B cell (primary cell): ENCODE results near the gene TMBIM6. TPM values are rescaled to one million over a fixed set of nuclear protein-coding genes. Genes with fewer than 3 reads are reported as not detected.
"Not testable (repeated sequence)": the region's sequence is repeated elsewhere in the genome, so short reads cannot be mapped to it uniquely, and the experiment has no call there.

ENCODE experiments used
- ATAC-seq: fragments of 200-7000 bp; cut with Tn5 transposase; one replicate; pipeline ENCODE4 v1.10.0; 2021; ENCODE audit warnings: low read depth, mild to moderate bottlenecking, moderate number of reproducible peaks, moderate library complexity
- CTCF ChIA-PET: fragments of 350-600 bp; sonication (Branson Sonifier 250); formaldehyde crosslinking; loops from one replicate; lab custom pipeline; 2021; ENCODE audit warnings: antibody characterized with exemption, inconsistent platforms; lab: Charles Lee
- POLR2A ChIA-PET: fragments of 350-600 bp; sonication (Branson Sonifier 250); formaldehyde crosslinking; loops from one replicate; lab custom pipeline; 2021; ENCODE audit warnings: antibody characterized with exemption; lab: Charles Lee
- DNase-seq: peaks from one replicate; pipeline ENCODE4 v3.0.0; 2013
- H2AFZ ChIP-seq: 2 replicates; pipeline ENCODE4 v1.6.1; 2012; ENCODE audit warnings: mild to moderate bottlenecking, low read depth, low read length; ENCODE audit not compliant: insufficient read depth, poor library complexity, severe bottlenecking
- H3K27ac ChIP-seq, 2 donors: 1 replicate in 1 of 2; 2 replicates in 1 of 2; pipeline ENCODE4 v1.5.1; 2012 to 2013; ENCODE audit warnings: low read length in 2 of 2, mild to moderate bottlenecking in 2 of 2, moderate library complexity in 1 of 2
- H3K27me3 ChIP-seq, 4 experiments: fragments of 200-600 bp in 1 of 4; sonication (generic) in 1 of 4; replicated peaks in 1 of 4; 1 replicate in 2 of 4; 2 replicates in 2 of 4; pipeline versions ENCODE4 v1.6.1 to v1.7.0; 2013 to 2016; ENCODE audit warnings: low read length in 3 of 4, mild to moderate bottlenecking in 2 of 4, mixed read lengths in 1 of 4, moderate library complexity in 1 of 4; ENCODE audit not compliant: insufficient read depth in 4 of 4, control insufficient read depth in 3 of 4; ENCODE audit errors: control extremely low read depth in 1 of 4
- H3K36me3 ChIP-seq, 2 experiments: replicated peaks in 1 of 2; 1 replicate in 1 of 2; 2 replicates in 1 of 2; pipeline versions ENCODE4 v1.6.1 to v1.7.1; 2013; ENCODE audit warnings: low read length in 1 of 2; ENCODE audit not compliant: insufficient read depth in 2 of 2, control insufficient read depth in 1 of 2; ENCODE audit errors: control extremely low read depth in 1 of 2, extremely low read depth in 1 of 2
- H3K4me1 ChIP-seq, 2 donors: fragments of 200-600 bp in 1 of 2; sonication (generic) in 1 of 2; 1 replicate in 1 of 2; 2 replicates in 1 of 2; pipeline versions ENCODE4 v1.5.1 to v1.6.1; 2013 to 2017; ENCODE audit warnings: low read length in 2 of 2; ENCODE audit not compliant: control insufficient read depth in 2 of 2, insufficient read depth in 2 of 2
- H3K4me2 ChIP-seq: replicated peaks from 2 replicates; pipeline ENCODE3; 2012; ENCODE audit warnings: mild to moderate bottlenecking, low read depth, low read length; ENCODE audit not compliant: poor library complexity, severe bottlenecking
- H3K4me3 ChIP-seq, 5 experiments: fragments of 200-600 bp in 1 of 5; sonication (generic) in 1 of 5; 1 replicate in 3 of 5; 2 replicates in 2 of 5; pipeline versions ENCODE4 v1.5.1 to v1.7.0; 2011 to 2016; ENCODE audit warnings: low read length in 4 of 5, mild to moderate bottlenecking in 4 of 5, low read depth in 2 of 5, control low read depth in 1 of 5, moderate library complexity in 1 of 5; ENCODE audit not compliant: insufficient read depth in 1 of 5; ENCODE audit errors: control extremely low read depth in 1 of 5, extremely low read depth in 1 of 5
- H3K79me2 ChIP-seq: fragments of 200-600 bp; sonication (generic); one replicate; pipeline ENCODE4 v1.6.0; 2016; ENCODE audit warnings: low read length; ENCODE audit not compliant: control insufficient read depth, insufficient read depth
- H3K9ac ChIP-seq: fragments of 200-600 bp; sonication (generic); 2 replicates; pipeline ENCODE4 v1.6.1; 2017; ENCODE audit warnings: mild to moderate bottlenecking, low read length, moderate library complexity
- H3K9me3 ChIP-seq, 3 donors: one replicate each; pipeline versions ENCODE4 v1.6.1 to v1.7.1; 2013; ENCODE audit warnings: low read length in 2 of 3; ENCODE audit not compliant: control insufficient read depth in 2 of 3, insufficient read depth in 1 of 3; ENCODE audit errors: control extremely low read depth in 1 of 3
- H4K20me1 ChIP-seq: 2 replicates; pipeline ENCODE4 v1.6.0; 2012; ENCODE audit warnings: mild to moderate bottlenecking, low read length; ENCODE audit not compliant: insufficient read depth, control insufficient read depth, poor library complexity, severe bottlenecking
- H3K27ac Mint-ChIP-seq: one replicate; pipeline ENCODE4 v1.8.0; 2021; ENCODE audit warnings: mixed read lengths
- H3K27me3 Mint-ChIP-seq: one replicate; pipeline ENCODE4 v1.8.0; 2021; ENCODE audit warnings: mixed read lengths
- H3K4me1 Mint-ChIP-seq: one replicate; pipeline ENCODE4 v1.8.0; 2021; ENCODE audit warnings: mixed read lengths
- H3K4me3 Mint-ChIP-seq: one replicate; pipeline ENCODE4 v1.8.0; 2021; ENCODE audit warnings: mixed read lengths
- H3K9me3 Mint-ChIP-seq: one replicate; pipeline ENCODE4 v1.8.0; 2022; ENCODE audit warnings: mixed read lengths; ENCODE audit not compliant: insufficient read depth
- CTCF ChIP-seq: fragments of 200-600 bp; IDR thresholded peaks from one replicate; pipeline ENCODE4 v1.8.0; 2022; ENCODE audit warnings: antibody characterized with exemption, mild to moderate bottlenecking
- EZH2 ChIP-seq: IDR thresholded peaks from 2 replicates; pipeline ENCODE4 v1.6.1; 2012; ENCODE audit warnings: borderline replicate concordance, low read depth, mild to moderate bottlenecking, moderate library complexity, low read length; ENCODE audit not compliant: insufficient read depth, poor library complexity, severe bottlenecking
- WGBS: methylation state at CpG from one replicate; pipeline ENCODE4 v1.1.5; 2013; ENCODE audit warnings: missing lambda C conversion rate; ENCODE audit not compliant: insufficient coverage; 5-methylcytosine and 5-hydroxymethylcytosine counted together
- intact Hi-C: fragments of 100-400 bp; cut with micrococcal nuclease; formaldehyde crosslinking; loops from one replicate; pipeline ENCODE4 v1.10.0; 2022
- polyA plus RNA-seq: library from polyadenylated mRNA; depleted of rRNA; stranded (reverse); fragments of >200 nt; gene quantifications from 2 replicates; pipeline ENCODE4 v1.2.3, GENCODE V29; 2012
- total RNA-seq, 2 donors: library from RNA; stranded (reverse); fragments of 120-200 nt in 1 of 2; gene quantifications; 1 replicate in 1 of 2; 2 replicates in 1 of 2; pipeline versions ENCODE4 v1.2.3 to v1.2.4, GENCODE V29; 2013 to 2022

The TMBIM6 gene
- total and polyA plus RNA-seq, 2 donors (not counting 1 experiment from before 2014, with no cell fraction given), result 178 to 336 TPM

DNA sequence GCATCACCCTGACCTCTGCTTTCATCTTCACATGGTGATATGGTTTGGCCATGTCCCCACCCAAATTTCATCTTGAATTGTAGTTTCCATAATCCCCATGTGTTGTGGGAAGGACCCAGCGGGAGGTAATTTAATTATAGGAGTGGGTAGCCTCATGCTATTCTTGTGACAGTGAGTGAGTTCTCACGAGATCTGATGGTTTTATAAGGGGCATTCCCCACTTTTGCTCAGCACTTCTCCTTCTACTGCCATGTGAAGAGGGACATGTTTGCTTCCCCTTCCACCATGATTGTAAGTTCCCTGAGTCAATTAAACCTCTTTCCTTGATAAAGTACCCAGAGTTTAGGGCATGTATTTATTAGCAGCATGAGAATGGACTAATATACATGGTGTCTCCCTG is 38.2 kb downstream of the TMBIM6 start:
- POLR2A ChIA-PET, result no interaction called here

DNA sequence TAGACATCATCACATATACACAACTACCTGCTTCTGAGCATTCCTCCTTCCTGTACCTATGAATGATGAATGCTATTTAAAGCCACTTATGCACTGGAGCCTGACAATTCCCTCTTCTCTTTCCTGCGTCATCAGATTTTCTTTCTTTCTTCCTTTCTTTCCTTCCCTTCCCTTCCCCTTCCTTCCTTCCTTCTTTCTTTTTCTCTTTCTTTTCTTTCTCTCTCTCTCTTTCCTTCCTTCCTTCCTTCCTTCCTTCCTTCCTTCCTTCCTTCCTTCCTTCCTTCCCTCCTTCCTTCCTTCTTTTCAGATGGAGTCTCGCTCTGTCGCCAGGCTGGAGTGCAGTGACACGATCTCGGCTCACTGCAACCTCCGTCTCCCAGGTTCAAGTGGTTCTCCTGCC is 39.6 kb downstream of the TMBIM6 start:
- H3K79me2 ChIP-seq, ATAC-seq, DNase-seq, H4K20me1 ChIP-seq, POLR2A ChIA-PET, H3K27ac Mint-ChIP-seq, H3K27ac ChIP-seq, H3K9me3 ChIP-seq, H2AFZ ChIP-seq, H3K9me3 Mint-ChIP-seq, H3K4me3 ChIP-seq, H3K4me3 Mint-ChIP-seq, H3K4me2 ChIP-seq, H3K9ac ChIP-seq, intact Hi-C loops, H3K36me3 ChIP-seq: not testable (repeated sequence)
- CTCF ChIA-PET, result interaction anchor here (1.1 to 4.7 kb wide), 3 partner anchors 18 to 145 kb away, joined by 4 to 43 read pairs (median 4); no protein-coding TSS in a partner anchor
- Mint-ChIP-seq H3K4me1 (peaks cover 11% of the 10 kb centered on the region), H3K27me3 (peaks cover 44% of the 10 kb centered on the region)
- Histone ChIP-seq H3K27me3 (peaks cover 0 to 19% (median 5%) of the 10 kb centered on the region in 4 experiments), H3K4me1 (peaks cover 0 to 10% of the 10 kb centered on the region in 2 donors)
- WGBS, result 73% methylated on average over 1 of the region's 6 CpGs

More for the DNA sequence above, 38.2 kb downstream of the TMBIM6 start:
- H3K27me3 Mint-ChIP-seq, result peaks cover 40% of the 10 kb centered on the region
- no peak overlapping the region for H3K27ac ChIP-seq
- H3K9ac ChIP-seq, result no peak overlapping the region
- H3K36me3 ChIP-seq, result no peaks in the 10 kb centered on the region
- H3K27ac Mint-ChIP-seq, result no peak overlapping the region
- peaks cover 0 to 19% (median 5%) of the 10 kb centered on the region in 4 experiments for H3K27me3 ChIP-seq
- H3K4me3 Mint-ChIP-seq, result no peak overlapping the region
- ATAC-seq, result no peak
- TF ChIP-seq EZH2 (no peak), CTCF (no peak)
- no peak for DNase-seq
- peaks cover 0 to 10% of the 10 kb centered on the region in 2 donors for H3K4me1 ChIP-seq
- H3K4me2 ChIP-seq, result no peak overlapping the region
- WGBS, result no CpG with 5 or more reads among the region's 2 CpGs
- H3K4me1 Mint-ChIP-seq, result peaks cover 11% of the 10 kb centered on the region
- no peaks in the 10 kb centered on the region for H3K9me3 Mint-ChIP-seq
- no peak overlapping the region for H2AFZ ChIP-seq
- no peaks in the 10 kb centered on the region for H3K79me2 ChIP-seq
- H4K20me1 ChIP-seq, result no peaks in the 10 kb centered on the region
- no peak overlapping the region for H3K4me3 ChIP-seq
- H3K9me3 ChIP-seq, result peaks cover 0 to 3% (median 0%) of the 10 kb centered on the region in 3 donors
- intact Hi-C loops, result no loop called here
- CTCF ChIA-PET, result interaction anchor here (0.6 to 4.7 kb wide), 4 partner anchors 38 to 89 kb away, joined by 3 to 43 read pairs (median 24); partner anchors contain the start of gene TMBIM6
